ENCODE data around the gene HNF1A.
"Not testable (repeated sequence)": the region's sequence is repeated elsewhere in the genome, so short reads cannot be mapped to it uniquely, and the experiment has no call there.

The HNF1A gene

GRCh38 chr12:120944645-120945217, 33.6 kb upstream of the HNF1A start:
- Mint-ChIP-seq H3K36me3 (no peaks in the 10 kb centered on the region), H3K4me1 (peaks cover 11% of the 10 kb centered on the region), H3K27ac (no peak overlapping the region), H3K4me3 (no peak overlapping the region), H3K9me3 (peaks cover 2% of the 10 kb centered on the region)
- peak; percentile 77 for ATAC-seq
- peak; percentile 50 to 84 for DNase-seq (ENCODE audit: low spot score in 2 of 2)

DNA sequence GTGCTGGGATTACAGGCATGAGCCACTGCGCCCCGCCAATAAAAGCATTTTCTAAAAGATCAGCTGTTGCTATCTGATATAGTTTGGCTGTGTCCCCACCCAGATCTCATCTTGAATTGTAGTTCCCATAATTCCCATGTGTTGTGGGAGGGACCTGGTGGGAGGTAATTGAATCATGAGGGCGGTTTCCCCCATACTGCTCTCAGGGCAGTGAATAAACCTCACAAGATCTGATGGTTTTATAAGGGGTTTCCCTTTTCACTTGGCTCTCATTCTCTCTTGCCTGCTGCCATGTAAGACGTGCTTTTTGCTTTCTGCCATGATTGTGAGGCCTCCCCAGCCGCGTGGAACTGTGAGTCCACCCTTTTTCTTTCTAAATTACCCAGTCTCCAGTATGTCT, 32.8 kb upstream of the HNF1A start:
- H3K4me3 Mint-ChIP-seq; H3K27ac Mint-ChIP-seq; H3K9me3 Mint-ChIP-seq; H3K36me3 Mint-ChIP-seq; DNase-seq (ENCODE audit: low spot score in 2 of 2); ATAC-seq: not testable (repeated sequence)
- H3K4me1 Mint-ChIP-seq, result peaks cover 11% of the 10 kb centered on the region

- H3K36me3 Mint-ChIP-seq; DNase-seq (ENCODE audit: low spot score in 2 of 2); H3K9me3 Mint-ChIP-seq; H3K4me3 Mint-ChIP-seq; ATAC-seq; H3K27ac Mint-ChIP-seq; H3K4me1 Mint-ChIP-seq: not testable (repeated sequence)
Measured at GRCh38 chr12:120950260-120950799, 28.0 kb upstream of the HNF1A start.

- DNase-seq (ENCODE audit: low spot score in 2 of 2), result no peak
- no peaks in the 10 kb centered on the region for H3K36me3 Mint-ChIP-seq
- H3K4me3 Mint-ChIP-seq, result no peak overlapping the region
- H3K4me1 Mint-ChIP-seq, result peaks cover 1% of the 10 kb centered on the region
- H3K9me3 Mint-ChIP-seq, result no peaks in the 10 kb centered on the region
- H3K27ac Mint-ChIP-seq, result no peak overlapping the region
- no peak for ATAC-seq
Measured at GRCh38 chr12:120950807-120951206, 27.5 kb upstream of the HNF1A start.

DNA sequence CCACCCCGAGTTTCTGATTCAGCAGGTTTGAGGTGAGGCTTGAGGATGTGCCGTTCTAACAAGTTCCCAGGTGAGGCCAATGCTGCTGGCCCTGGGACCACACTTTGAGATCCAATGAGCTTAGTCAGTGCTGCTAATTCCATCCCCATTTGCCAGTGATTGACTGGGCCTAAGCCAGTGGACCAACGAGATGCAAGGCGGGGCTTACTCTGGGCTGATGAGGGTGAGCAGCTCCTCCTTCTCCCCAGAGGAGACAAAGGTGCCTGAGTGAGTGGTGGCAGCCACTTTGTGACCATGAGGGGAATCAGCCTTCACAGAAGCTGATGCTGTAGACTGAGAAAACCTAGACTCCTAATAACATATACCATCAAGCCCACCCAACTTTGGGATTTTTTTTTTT, 23.1 kb upstream of the HNF1A start:
- Mint-ChIP-seq H3K27ac (no peak overlapping the region), H3K36me3 (peaks cover 4% of the 10 kb centered on the region), H3K4me1 (peaks cover 13% of the 10 kb centered on the region), H3K9me3 (no peaks in the 10 kb centered on the region), H3K4me3 (no peak overlapping the region)
- ATAC-seq (no peak), DNase-seq (ENCODE audit: low spot score in 2 of 2) (no peak)

DNA sequence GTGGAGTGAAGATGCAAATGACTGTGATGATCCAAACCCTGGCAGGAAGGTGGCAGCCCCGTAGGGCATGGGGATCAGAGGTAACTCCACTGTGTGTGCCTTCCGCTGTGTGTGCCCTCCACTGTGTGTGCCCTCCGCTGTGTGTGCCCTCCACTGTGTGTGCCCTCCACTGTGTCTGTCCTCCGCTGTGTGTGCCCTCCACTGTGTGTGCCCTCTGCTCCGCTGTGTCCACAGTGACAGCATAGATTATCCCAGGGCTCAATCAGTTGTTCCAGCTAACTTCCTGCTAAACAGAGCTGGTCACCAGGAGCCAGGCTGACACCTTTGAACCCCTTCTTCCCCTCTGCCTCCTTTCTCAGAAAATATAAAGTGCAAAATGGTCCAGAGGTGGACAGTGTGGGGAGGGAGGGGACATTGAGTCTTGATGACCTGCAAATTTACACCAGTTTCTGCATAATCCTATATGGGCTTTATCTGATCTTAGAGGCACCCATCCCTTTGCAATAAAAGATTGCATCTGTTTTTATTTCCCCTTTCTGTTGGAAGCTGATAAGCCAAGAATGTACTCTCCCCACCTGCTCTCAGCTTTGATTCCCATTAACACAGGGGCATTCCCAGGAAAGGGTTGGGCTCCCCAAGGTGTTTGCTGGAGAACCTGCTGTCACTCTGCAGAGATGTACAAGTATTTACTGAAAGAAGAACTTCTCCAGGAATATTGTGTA, 21.6 kb upstream of the HNF1A start:
- Mint-ChIP-seq H3K36me3 (peaks cover 5% of the 10 kb centered on the region), H3K9me3 (no peaks in the 10 kb centered on the region), H3K27ac (no peak overlapping the region), H3K4me1 (peaks cover 24% of the 10 kb centered on the region), H3K4me3 (no peak overlapping the region)
- DNase-seq (ENCODE audit: low spot score in 2 of 2) (no peak), ATAC-seq (no peak)

DNA sequence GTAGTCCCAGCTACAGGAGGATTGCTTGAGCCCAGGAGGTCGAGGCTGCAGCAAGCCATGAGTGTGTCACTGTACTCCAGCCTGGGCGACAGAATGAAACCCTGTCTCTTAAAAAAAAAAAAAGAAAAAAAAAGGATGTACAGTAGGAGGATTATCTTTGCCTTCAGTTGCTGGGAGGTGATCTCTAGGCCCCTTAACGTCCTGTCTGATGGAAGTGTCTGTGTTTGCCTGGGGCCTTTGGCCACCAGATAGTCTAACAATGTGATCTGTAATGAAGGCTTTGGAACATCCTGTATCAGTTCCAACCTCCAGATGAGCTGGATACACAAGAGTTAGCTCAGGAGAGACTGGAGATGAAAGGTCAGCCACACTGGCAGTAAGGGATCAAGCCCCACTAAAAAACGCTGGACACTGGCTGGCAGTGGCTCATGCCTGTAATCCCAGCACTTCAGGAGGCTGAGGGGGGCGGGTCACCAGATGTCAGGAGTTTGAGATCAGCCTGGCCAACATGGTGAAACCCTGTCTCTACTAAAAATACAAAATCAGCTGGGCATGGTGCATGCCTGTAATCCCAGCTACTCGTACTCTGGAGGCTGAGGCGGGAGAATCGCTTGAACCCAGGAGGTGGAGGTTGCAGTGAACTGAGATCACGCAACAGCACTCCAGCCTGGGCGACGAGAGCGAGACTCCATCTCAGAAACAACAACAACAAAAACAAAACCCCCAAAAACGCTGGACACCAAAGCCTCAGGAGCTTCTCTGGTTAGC, 19.0 kb upstream of the HNF1A start:
- no peak for ATAC-seq

DNA sequence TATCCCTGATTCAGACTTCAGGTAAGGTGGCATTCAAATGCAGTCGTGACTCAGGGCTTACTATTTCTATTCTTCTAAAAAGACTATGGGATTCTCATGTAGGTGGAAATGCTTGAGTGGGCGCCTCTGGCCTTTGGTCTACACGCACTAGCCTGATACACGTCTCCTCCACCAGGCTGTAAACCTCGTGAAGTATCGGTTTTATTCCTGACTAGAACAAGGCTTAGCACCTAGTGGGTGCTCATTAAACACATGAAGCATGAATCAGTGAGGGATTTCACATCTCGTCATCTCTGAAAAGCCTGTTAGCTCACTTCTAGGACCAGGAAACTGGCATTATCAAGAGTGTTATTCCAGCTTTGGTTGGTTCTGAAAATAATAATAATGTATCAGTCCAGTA, 17.7 kb upstream of the HNF1A start:
- Mint-ChIP-seq H3K27ac (peak overlapping the region; percentile 67), H3K4me1 (peaks cover 43% of the 10 kb centered on the region), H3K9me3 (no peaks in the 10 kb centered on the region), H3K4me3 (peak overlapping the region; percentile 57), H3K36me3 (peaks cover 5% of the 10 kb centered on the region)
- ATAC-seq (peak; percentile 81), DNase-seq (ENCODE audit: low spot score in 2 of 2) (peak; percentile 21 to 56)

More for the DNA sequence above, 19.0 kb upstream of the HNF1A start:
- Mint-ChIP-seq H3K27ac (peak overlapping the region; percentile 67), H3K36me3 (peaks cover 5% of the 10 kb centered on the region), H3K4me3 (peak overlapping the region; percentile 57), H3K9me3 (no peaks in the 10 kb centered on the region), H3K4me1 (peaks cover 43% of the 10 kb centered on the region)
- no peak for DNase-seq (ENCODE audit: low spot score in 2 of 2)

- Mint-ChIP-seq H3K4me1 (peaks cover 43% of the 10 kb centered on the region), H3K4me3 (no peak overlapping the region), H3K36me3 (peaks cover 5% of the 10 kb centered on the region), H3K9me3 (no peaks in the 10 kb centered on the region), H3K27ac (peak overlapping the region; percentile 73)
- DNase-seq (ENCODE audit: low spot score in 2 of 2) (no peak), ATAC-seq (no peak)
Measured at GRCh38 chr12:120961604-120962531, 16.5 kb upstream of the HNF1A start.

DNA sequence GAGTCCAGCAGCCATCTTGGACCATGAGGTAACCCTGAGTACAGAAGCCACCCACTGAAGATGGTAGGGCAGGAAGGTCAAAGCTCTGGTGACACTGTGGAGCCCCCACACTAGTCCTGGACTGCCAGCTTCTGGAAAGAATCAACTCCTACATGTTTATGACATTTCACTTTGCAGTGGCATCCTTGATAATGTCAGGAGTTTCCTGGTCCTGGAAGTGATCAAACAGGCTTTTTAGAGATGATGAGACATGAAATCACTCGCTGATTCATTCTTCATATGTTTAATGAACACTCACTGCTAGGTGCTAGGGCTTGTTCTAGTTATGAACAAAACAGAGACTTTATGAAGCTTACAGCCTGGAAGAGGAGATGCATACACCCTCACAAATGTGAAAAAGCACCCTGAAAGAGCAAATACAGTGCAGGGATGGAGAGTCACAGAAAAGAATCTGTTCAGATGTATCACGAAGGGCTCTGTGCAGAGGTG, 15.8 kb upstream of the HNF1A start:
- ATAC-seq (peak; percentile 82), DNase-seq (ENCODE audit: low spot score in 2 of 2) (peak in 1 of 2 donors; percentile 63)
- Mint-ChIP-seq H3K4me1 (peaks cover 43% of the 10 kb centered on the region), H3K36me3 (peaks cover 5% of the 10 kb centered on the region), H3K9me3 (no peaks in the 10 kb centered on the region), H3K4me3 (no peak overlapping the region), H3K27ac (peak overlapping the region; percentile 73)

GRCh38 chr12:120964298-120964697, 14.0 kb upstream of the HNF1A start:
- H3K4me1 Mint-ChIP-seq, result peaks cover 38% of the 10 kb centered on the region
- H3K27ac Mint-ChIP-seq, result peak overlapping the region; percentile 14
- H3K4me3 Mint-ChIP-seq, result no peak overlapping the region
- ATAC-seq (no peak), DNase-seq (ENCODE audit: low spot score in 2 of 2) (no peak)
- peaks cover 5% of the 10 kb centered on the region for H3K36me3 Mint-ChIP-seq
- H3K9me3 Mint-ChIP-seq, result no peaks in the 10 kb centered on the region

DNA sequence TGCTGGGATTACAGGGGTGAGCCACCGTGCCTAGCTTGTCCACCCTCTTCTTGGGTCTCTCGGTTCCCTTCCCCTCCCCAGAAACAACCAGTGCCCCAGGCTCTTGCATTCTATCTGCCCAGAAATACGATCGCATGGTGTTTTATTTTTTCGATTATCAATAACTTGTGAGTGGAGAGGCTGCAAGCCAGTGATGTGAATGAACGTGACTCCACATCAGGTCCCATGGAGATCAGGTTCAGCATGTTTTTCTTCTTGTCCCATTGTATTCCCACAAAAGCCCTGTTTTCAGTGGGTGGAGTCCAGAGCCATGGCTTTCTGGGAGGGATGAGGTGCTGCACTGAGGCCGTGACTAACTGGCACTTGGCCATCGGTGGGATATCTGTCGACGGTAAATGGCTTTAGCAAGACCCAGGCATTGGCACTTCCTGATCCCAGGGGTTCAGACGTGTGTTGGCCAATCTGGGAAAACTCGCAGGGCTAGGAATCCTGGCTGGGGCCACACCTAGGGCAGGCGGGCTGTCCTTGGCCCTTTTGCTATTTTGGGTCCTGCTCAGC, 12.7 kb upstream of the HNF1A start:
- no peak for DNase-seq (ENCODE audit: low spot score in 2 of 2)
- no peak for ATAC-seq
- no peak overlapping the region for H3K4me3 Mint-ChIP-seq
- H3K9me3 Mint-ChIP-seq, result no peaks in the 10 kb centered on the region
- H3K4me1 Mint-ChIP-seq, result peaks cover 27% of the 10 kb centered on the region
- no peaks in the 10 kb centered on the region for H3K36me3 Mint-ChIP-seq
- no peak overlapping the region for H3K27ac Mint-ChIP-seq

DNA sequence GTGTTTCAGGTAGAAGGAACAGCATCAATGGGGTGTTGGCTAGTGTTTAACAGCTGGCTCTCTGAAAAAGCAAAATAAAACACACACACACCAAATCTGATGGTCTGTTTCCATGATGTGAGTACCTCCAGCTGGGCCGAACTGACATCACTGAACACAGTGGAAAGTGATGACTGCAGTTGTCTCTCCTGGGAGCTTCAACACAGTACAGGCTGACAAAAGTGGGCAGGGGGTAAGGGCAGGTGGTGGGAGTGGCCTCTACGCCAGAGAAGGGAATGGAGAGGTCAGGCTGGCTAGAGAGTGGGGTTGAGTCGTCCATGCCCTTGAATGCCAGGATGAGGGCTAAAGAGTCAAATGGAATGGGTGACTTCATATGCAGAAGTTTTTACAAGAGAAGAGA, 8.0 kb upstream of the HNF1A start:
- DNase-seq (ENCODE audit: low spot score in 2 of 2), result no peak
- no peaks in the 10 kb centered on the region for H3K36me3 Mint-ChIP-seq
- H3K27ac Mint-ChIP-seq, result no peak overlapping the region
- H3K4me1 Mint-ChIP-seq, result peaks cover 7% of the 10 kb centered on the region
- no peak for ATAC-seq
- H3K4me3 Mint-ChIP-seq, result no peak overlapping the region
- H3K9me3 Mint-ChIP-seq, result no peaks in the 10 kb centered on the region

All from stimulated activated effector memory CD8-positive, alpha-beta T cell treated with anti-CD3 and anti-CD28 coated beads, Interleukin-12 subunit alpha, Interleukin-12 subunit beta, amount 100 ng/mL, for 72 hours (primary cell).